ENCODE data around the gene FRAS1.

GRCh38 chr4:78565971-78566372 is 508.8 kb downstream of the FRAS1 start:
- TF ChIP-seq CTCF (IDR thresholded peaks at IDR 0.05) = no peak
- no peak for TF ChIP-seq TCF7L2 (IDR thresholded peaks at IDR 0.05; ENCODE audit: low read depth, low read length)

Measured in Panc1 (cell line).